Measurements from ENCODE around the gene ZNF385D.

- TF ChIP-seq CTCF (IDR thresholded peaks at IDR 0.05) (no peak), JUN (CRISPR knock-in tag; IDR thresholded peaks at IDR 0.05) (no peak), AFF4 (CRISPR knock-in tag; IDR thresholded peaks at IDR 0.05; ENCODE audit: borderline replicate concordance) (no peak), MAX (CRISPR knock-in tag; IDR thresholded peaks at IDR 0.05) (no peak), PRDM15 (CRISPR knock-in tag; IDR thresholded peaks at IDR 0.05) (no peak), ATF1 (CRISPR knock-in tag; IDR thresholded peaks at IDR 0.05) (no peak), NR1H2 (CRISPR knock-in tag; IDR thresholded peaks at IDR 0.05) (no peak), MYBL2 (CRISPR knock-in tag; IDR thresholded peaks at IDR 0.05) (no peak)
Observed at GRCh38 chr3:21390856-21391255, 360.2 kb downstream of the ZNF385D start.
